ENCODE results near the gene STK11.

The STK11 gene

GRCh38 chr19:1205114-1206099, at the start of gene STK11:
Gene STK11, plus strand, starts transcription at chr19:1205778. Its CDS starts 1,136 bp downstream, at chr19:1206914.
- DNase-seq (ENCODE audit: low read depth), result peak; percentile 95
- no peak for TF ChIP-seq MAX (IDR thresholded peaks at IDR 0.05; ENCODE audit: low read depth, low read length)
- TF ChIP-seq MYC (IDR thresholded peaks at IDR 0.05; ENCODE audit: low read depth, low read length), result no peak
- TF ChIP-seq POLR2A (IDR thresholded peaks at IDR 0.05; ENCODE audit: extremely low read depth, insufficient read length), result peak; percentile 49
- no peak for TF ChIP-seq CTCF (IDR thresholded peaks at IDR 0.05; ENCODE audit: low read depth, low read length)

GRCh38 chr19:1156305-1156801, 49.2 kb upstream of the STK11 start:
- no peak for DNase-seq (ENCODE audit: low read depth)
- TF ChIP-seq MYC (IDR thresholded peaks at IDR 0.05; ENCODE audit: low read depth, low read length), result no peak
- TF ChIP-seq MAX (IDR thresholded peaks at IDR 0.05; ENCODE audit: low read depth, low read length), result no peak
- H3K4me3 ChIP-seq (ENCODE audit: low read depth, low read length), result no peak overlapping the region

More at GRCh38 chr19:1205114-1206099, at the start of gene STK11:
- peak within 1 kb of the TSS; percentile 73 for H3K4me3 ChIP-seq (ENCODE audit: low read depth, low read length)

GRCh38 chr19:1156830-1157615, 48.6 kb upstream of the STK11 start:
- DNase-seq (ENCODE audit: low read depth), result no peak
- TF ChIP-seq CTCF (IDR thresholded peaks at IDR 0.05; ENCODE audit: low read depth, low read length) (no peak), MAX (IDR thresholded peaks at IDR 0.05; ENCODE audit: low read depth, low read length) (no peak), MYC (IDR thresholded peaks at IDR 0.05; ENCODE audit: low read depth, low read length) (no peak), POLR2A (IDR thresholded peaks at IDR 0.05; ENCODE audit: extremely low read depth, insufficient read length) (no peak)
- no peak overlapping the region for H3K4me3 ChIP-seq (ENCODE audit: low read depth, low read length)

GRCh38 chr19:1157931-1158884, 47.4 kb upstream of the STK11 start:
- H3K4me3 ChIP-seq (ENCODE audit: low read depth, low read length), result no peak overlapping the region
- TF ChIP-seq POLR2A (IDR thresholded peaks at IDR 0.05; ENCODE audit: extremely low read depth, insufficient read length) (no peak), MAX (IDR thresholded peaks at IDR 0.05; ENCODE audit: low read depth, low read length) (no peak), CTCF (IDR thresholded peaks at IDR 0.05; ENCODE audit: low read depth, low read length) (no peak), MYC (IDR thresholded peaks at IDR 0.05; ENCODE audit: low read depth, low read length) (no peak)
- no peak for DNase-seq (ENCODE audit: low read depth)

- H3K4me3 ChIP-seq (ENCODE audit: low read depth, low read length), result no peak overlapping the region
- no peak for DNase-seq (ENCODE audit: low read depth)
- no peak for TF ChIP-seq POLR2A (IDR thresholded peaks at IDR 0.05; ENCODE audit: extremely low read depth, insufficient read length)
- no peak for TF ChIP-seq CTCF (IDR thresholded peaks at IDR 0.05; ENCODE audit: low read depth, low read length)
- TF ChIP-seq MAX (IDR thresholded peaks at IDR 0.05; ENCODE audit: low read depth, low read length), result no peak
- no peak for TF ChIP-seq MYC (IDR thresholded peaks at IDR 0.05; ENCODE audit: low read depth, low read length)
Measured at GRCh38 chr19:1158885-1159448, 46.6 kb upstream of the STK11 start.

Measured in NB4 (cell line).